DMS114 treated with DMSO at 0.1 percent for 48 hours (cell line): ENCODE results near the gene MARK2.
A peak's percentile ranks its signal among the peaks of the same experiment; 100 is the strongest.

Experiments
- DNase-seq: peaks from one replicate; lab custom pipeline; 2025; ENCODE audit not compliant: unreplicated experiment; lab: John Stamatoyannopoulos, UW

MARK2 gene

GRCh38 chr11:63829823-63830489, 9.0 kb upstream of the MARK2 start:
- peak; percentile 30 for DNase-seq

GRCh38 chr11:63831326-63831725, 7.6 kb upstream of the MARK2 start:
- DNase-seq: no peak

- no peak for DNase-seq
Measured at GRCh38 chr11:63832336-63832735, 6.6 kb upstream of the MARK2 start.

- DNase-seq: no peak
Measured at GRCh38 chr11:63833048-63833447, 5.9 kb upstream of the MARK2 start.

GRCh38 chr11:63834535-63835157, 4.3 kb upstream of the MARK2 start:
- no peak for DNase-seq

- DNase-seq: no peak
Measured at GRCh38 chr11:63835158-63835545, 3.8 kb upstream of the MARK2 start.

GRCh38 chr11:63837027-63837688, 1.8 kb upstream of the MARK2 start:
- peak; percentile 70 for DNase-seq

GRCh38 chr11:63837739-63838138, 1.2 kb upstream of the MARK2 start:
- DNase-seq: no peak

GRCh38 chr11:63838150-63838677, 696 bp upstream of the MARK2 start:
- no peak for DNase-seq

GRCh38 chr11:63839508-63840355, 822 bp downstream of the MARK2 start:
- DNase-seq: no peak

GRCh38 chr11:63840356-63841060, 1.6 kb downstream of the MARK2 start:
- no peak for DNase-seq

GRCh38 chr11:63841554-63841953, 2.6 kb downstream of the MARK2 start:
- no peak for DNase-seq

GRCh38 chr11:63843041-63843440, 4.1 kb downstream of the MARK2 start:
- no peak for DNase-seq

- no peak for DNase-seq
Measured at GRCh38 chr11:63844836-63845235, 5.9 kb downstream of the MARK2 start.

- no peak for DNase-seq
Measured at GRCh38 chr11:63845303-63845702, 6.4 kb downstream of the MARK2 start.

GRCh38 chr11:63845911-63846310, 7.0 kb downstream of the MARK2 start:
- DNase-seq: no peak

GRCh38 chr11:63846897-63847296, 8.0 kb downstream of the MARK2 start:
- DNase-seq: no peak

GRCh38 chr11:63847363-63847762, 8.5 kb downstream of the MARK2 start:
- DNase-seq: no peak

- no peak for DNase-seq
Measured at GRCh38 chr11:63849691-63850090, 10.8 kb downstream of the MARK2 start.

- DNase-seq: no peak
Measured at GRCh38 chr11:63850920-63851319, 12.0 kb downstream of the MARK2 start.

GRCh38 chr11:63851364-63851763, 12.5 kb downstream of the MARK2 start:
- no peak for DNase-seq
